Transverse colon (tissue), 4 donors: Measurements from ENCODE around the gene HNRNPCL1. TPM values are rescaled to one million over a fixed set of nuclear protein-coding genes. Genes with fewer than 3 reads are reported as not detected.
"Not testable (repeated sequence)": the region's sequence is repeated elsewhere in the genome, so short reads cannot be mapped to it uniquely, and the experiment has no call there.

Source experiments
- DNase-seq: peaks from one replicate; pipeline ENCODE4 v3.0.0-alpha.2; 2019
- H3K27ac ChIP-seq, 4 donors: fragments of 200-600 bp; sonication (generic); 2 replicates each; pipeline ENCODE4 v1.5.1; 2016 to 2018; ENCODE audit warnings: inconsistent platforms in 4 of 4
- H3K27me3 ChIP-seq: fragments of 200-600 bp; sonication (generic); 2 replicates; pipeline ENCODE4 v1.5.1; 2017; ENCODE audit warnings: inconsistent platforms
- H3K36me3 ChIP-seq, 4 donors: fragments of 200-600 bp; sonication (generic); 2 replicates each; pipeline ENCODE4 v1.5.1; 2017 to 2019; ENCODE audit warnings: inconsistent platforms in 4 of 4
- H3K4me1 ChIP-seq, 4 donors: fragments of 200-600 bp; sonication (generic); 2 replicates each; pipeline ENCODE4 v1.5.1; 2017 to 2020; ENCODE audit warnings: inconsistent platforms in 4 of 4
- H3K4me3 ChIP-seq, 4 donors: fragments of 200-600 bp; sonication (generic); 1 replicate in 1 of 4; 2 replicates in 3 of 4; pipeline versions ENCODE4 v1.5.1 to v1.6.1; 2017 to 2019; ENCODE audit warnings: inconsistent platforms in 4 of 4
- H3K9me3 ChIP-seq, 2 donors: fragments of 200-600 bp; sonication (generic); 2 replicates each; pipeline ENCODE4 v1.5.1; 2017 to 2019; ENCODE audit warnings: inconsistent platforms in 2 of 2
- EP300 ChIP-seq: sonication (generic); formaldehyde crosslinking; IDR thresholded peaks from one replicate; pipeline ENCODE4 v1.6.1; 2017; ENCODE audit warnings: antibody characterized with exemption, low read depth
- POLR2A ChIP-seq: fragments of 450-650 bp; IDR thresholded peaks from one replicate; pipeline ENCODE4 v1.6.1; 2016; ENCODE audit warnings: antibody characterized with exemption, mild to moderate bottlenecking, moderate library complexity
- POLR2AphosphoS5 ChIP-seq, 3 donors: sonication (generic); formaldehyde crosslinking; IDR thresholded peaks; one replicate each; pipeline ENCODE4 v1.6.1; 2016; ENCODE audit warnings: antibody characterized with exemption in 3 of 3
- WGBS, 2 donors: methylation state at CpG; one replicate each; pipeline ENCODE4 v1.1.5; 2018; ENCODE audit warnings: low coverage in 1 of 2; 5-methylcytosine and 5-hydroxymethylcytosine counted together
- in situ Hi-C, 4 donors: fragments of 200-750 bp; cut with MboI; loops; one replicate each; pipeline versions ENCODE4 v1.15.0 to v1.15.1; 2017; ENCODE audit warnings: low sequenced_read_pairs in 3 of 4, low pct_ligation_motif_present in 1 of 4, low pct_unique_long_range_greater_than_20kb in 1 of 4
- intact Hi-C: fragments of 100-400 bp; cut with DNase I; formaldehyde crosslinking; loops from one replicate; pipeline ENCODE4 v1.15.1; 2023; ENCODE audit warnings: low total_unique reads
- total RNA-seq, 4 donors: library from RNA; depleted of rRNA; stranded (reverse); fragments of >200 nt; gene quantifications; one replicate each; pipeline ENCODE4 v1.1.0, GENCODE V29; 2016
- TF ChIP-seq, protein P1 (sequence below), 5 experiments: fragments of 200-600 bp in 3 of 5; fragments of 450-650 bp in 2 of 5; sonication (generic) in 3 of 5; IDR thresholded peaks; 1 replicate in 2 of 5; 2 replicates in 3 of 5; pipeline ENCODE4 v1.5.1; 2016 to 2017; ENCODE audit warnings: antibody characterized with exemption in 5 of 5, inconsistent platforms in 3 of 5, mild to moderate bottlenecking in 2 of 5, moderate library complexity in 1 of 5

Gene HNRNPCL1
- total RNA-seq = not detected

DNA sequence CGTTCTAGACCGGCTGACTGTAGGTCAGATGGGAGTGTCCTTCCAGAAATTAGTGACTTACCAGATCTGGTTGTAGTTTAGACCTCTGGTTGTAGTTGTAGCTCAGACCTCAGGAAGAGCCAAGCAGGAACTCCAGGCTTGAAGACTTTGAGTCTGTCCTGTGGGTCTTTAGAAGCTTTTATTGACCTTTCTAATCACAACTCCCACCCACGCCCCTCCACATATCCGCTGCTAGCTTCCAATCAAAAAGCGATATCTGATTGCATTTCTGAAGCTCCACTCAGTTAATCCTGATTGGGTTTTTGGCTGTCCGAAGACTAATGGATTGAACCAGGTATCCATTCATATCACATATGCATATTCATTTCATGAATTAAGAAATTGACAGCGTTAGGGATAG lies at the start of gene HNRNPCL1:
TSS of gene HNRNPCL1 (minus strand) at position 101 of the 400 bp plus-strand sequence. CDS start 431 bp downstream, outside the sequence.
- in situ Hi-C loops, H3K9me3 ChIP-seq, H3K36me3 ChIP-seq, intact Hi-C loops, H3K4me1 ChIP-seq, DNase-seq, H3K27me3 ChIP-seq, H3K27ac ChIP-seq, H3K4me3 ChIP-seq: not testable (repeated sequence)
- 86% methylated on average over 7 of the region's 7 CpGs; no CpG with 5 or more reads in 1 of the 2 donors for WGBS, 2 donors

DNA sequence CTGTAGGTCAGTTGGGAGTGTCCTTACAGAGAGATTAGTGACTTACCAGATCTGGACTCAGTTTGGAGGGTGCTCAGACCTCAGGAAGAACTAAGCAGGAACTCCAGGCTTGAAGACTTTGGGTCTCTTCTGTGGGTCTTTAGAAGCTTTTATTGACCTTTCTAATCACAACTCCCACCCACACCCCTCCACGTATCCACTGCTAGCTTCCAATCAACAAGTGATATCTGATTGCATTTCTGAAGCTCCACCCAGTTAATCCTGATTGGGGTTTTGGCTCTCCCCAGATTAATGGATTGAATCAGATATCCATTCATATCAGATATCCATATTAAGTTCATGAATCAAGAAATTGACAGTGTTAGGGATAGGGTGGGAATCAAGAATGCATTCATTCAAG lies 49.6 kb upstream of the HNRNPCL1 start, which contains the start of gene PRAMEF10:
TSS of gene PRAMEF10 (minus strand) at position 101 of the 400 bp plus-strand sequence. CDS start 2,423 bp downstream, outside the sequence.
- DNase-seq, H3K36me3 ChIP-seq, H3K9me3 ChIP-seq, H3K27me3 ChIP-seq, intact Hi-C loops, in situ Hi-C loops, H3K4me3 ChIP-seq, H3K4me1 ChIP-seq, H3K27ac ChIP-seq: not testable (repeated sequence)
- no CpG with 5 or more reads among the region's 1 CpG for WGBS, 2 donors

DNA sequence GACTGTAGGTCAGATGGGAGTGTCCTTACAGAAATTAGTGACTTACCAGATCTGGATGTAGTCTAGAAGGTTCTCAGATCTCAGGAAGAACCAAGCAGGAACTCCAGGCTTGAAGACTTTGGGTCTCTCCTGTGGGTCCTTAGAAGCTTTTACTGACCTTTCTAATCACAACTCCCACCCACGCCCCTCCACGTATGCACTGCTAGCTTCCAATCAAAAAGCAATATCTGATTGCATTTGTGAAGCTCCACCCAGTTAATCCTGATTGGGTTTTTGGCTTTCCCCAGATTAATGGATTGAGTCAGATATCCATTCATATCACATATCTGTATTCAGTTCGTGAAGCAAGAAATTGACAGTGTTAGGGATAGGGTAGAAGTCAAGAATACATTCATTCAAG lies 37.6 kb upstream of the HNRNPCL1 start, which contains the start of gene PRAMEF4:
TSS of gene PRAMEF4 (minus strand) at position 101 of the 400 bp plus-strand sequence. CDS start 2,807 bp downstream, outside the sequence.
- H3K9me3 ChIP-seq, DNase-seq, H3K27me3 ChIP-seq, H3K27ac ChIP-seq, intact Hi-C loops, H3K4me3 ChIP-seq, H3K4me1 ChIP-seq, H3K36me3 ChIP-seq, in situ Hi-C loops: not testable (repeated sequence)
- 71% methylated on average over 3 of the region's 3 CpGs; no CpG with 5 or more reads in 1 of the 2 donors for WGBS, 2 donors

DNA sequence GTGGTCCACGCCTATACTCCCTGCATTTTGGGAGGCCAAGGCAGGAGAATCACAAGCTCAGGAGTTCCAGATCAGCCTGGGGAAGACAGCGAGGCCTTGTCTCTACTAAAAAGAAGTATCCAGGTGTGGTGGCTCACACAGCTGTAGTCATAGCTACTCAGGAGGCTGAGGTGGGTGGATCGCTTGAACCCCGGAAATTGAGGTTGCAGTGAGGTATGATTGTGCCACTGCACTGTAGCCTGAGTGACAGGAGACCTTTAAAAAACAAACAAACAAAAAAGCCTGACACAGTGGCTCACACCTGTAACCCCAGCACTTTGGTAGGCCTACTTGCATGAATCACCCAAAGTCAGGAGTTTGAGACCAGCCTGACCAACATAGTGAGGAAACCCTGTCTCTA lies 29.9 kb upstream of the HNRNPCL1 start:
- DNase-seq, in situ Hi-C loops, intact Hi-C loops, H3K4me3 ChIP-seq, H3K27me3 ChIP-seq, H3K36me3 ChIP-seq, H3K9me3 ChIP-seq, H3K4me1 ChIP-seq, H3K27ac ChIP-seq: not testable (repeated sequence)
- WGBS, 2 donors = 89% methylated on average over 3 of the region's 4 CpGs; no CpG with 5 or more reads in 1 of the 2 donors

DNA sequence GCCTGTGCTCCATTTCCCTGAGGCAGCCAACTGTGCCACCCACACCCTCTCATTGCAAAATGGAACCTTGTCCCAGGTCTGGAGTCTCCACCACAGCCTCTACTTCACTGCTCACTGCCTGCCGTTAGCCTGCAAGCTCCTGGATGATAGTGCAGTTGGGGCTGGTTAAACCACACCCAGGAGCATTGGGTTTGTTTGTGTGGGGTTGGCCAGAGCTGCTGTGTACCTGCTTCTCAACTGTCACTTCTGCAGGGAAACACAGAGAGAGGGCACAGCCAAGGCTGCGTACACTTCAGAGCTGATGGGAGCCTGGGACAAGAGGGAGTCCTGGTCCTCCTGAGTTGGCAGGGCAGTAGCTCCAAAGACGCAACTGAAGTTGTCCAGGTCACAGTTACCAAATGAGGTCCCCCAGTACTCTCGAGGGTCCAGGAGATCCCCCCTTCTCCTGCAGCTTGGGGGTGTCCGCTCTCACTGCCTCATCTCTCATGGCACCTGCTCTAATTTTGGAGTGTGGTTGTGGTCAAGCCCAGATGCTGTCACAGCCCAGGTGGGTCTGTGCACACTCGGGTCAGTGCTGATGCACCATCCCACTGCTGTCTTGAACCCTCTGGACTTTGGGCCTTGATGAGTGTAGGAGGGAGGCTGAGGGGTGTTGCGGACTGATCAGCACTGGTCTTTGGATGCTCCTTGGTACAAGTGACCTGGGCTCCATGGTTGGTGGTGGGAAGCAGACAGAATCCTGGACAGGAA lies 14.8 kb upstream of the HNRNPCL1 start:
- H3K27ac ChIP-seq, in situ Hi-C loops, H3K4me3 ChIP-seq, intact Hi-C loops, DNase-seq, H3K9me3 ChIP-seq, H3K27me3 ChIP-seq, H3K36me3 ChIP-seq, H3K4me1 ChIP-seq: not testable (repeated sequence)
- 67% methylated on average over 2 of the region's 7 CpGs; no CpG with 5 or more reads in 1 of the 2 donors for WGBS, 2 donors

DNA sequence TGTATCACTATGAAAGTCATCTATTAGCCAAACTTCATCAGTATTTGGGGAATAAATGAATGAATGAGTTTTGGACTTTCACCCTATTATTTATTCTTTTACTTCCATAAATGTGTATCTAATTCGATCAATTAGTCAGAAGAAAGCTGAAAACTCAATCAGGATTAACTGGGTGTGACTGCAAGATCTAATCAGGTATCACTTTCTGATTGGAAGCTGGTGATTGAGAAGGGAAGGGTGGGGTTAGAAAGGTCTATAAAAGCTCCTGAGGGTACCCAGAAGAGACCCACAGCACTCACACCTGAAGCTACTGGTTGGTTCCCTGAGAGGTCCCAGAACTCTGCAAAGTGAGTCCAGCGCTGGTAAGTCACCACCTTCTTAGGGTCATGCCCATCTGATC lies 8.3 kb upstream of the HNRNPCL1 start, which contains the start of gene PRAMEF2:
TSS of gene PRAMEF2 (plus strand) at position 301 of the 400 bp plus-strand sequence. CDS start 1,924 bp downstream, outside the sequence.
- DNase-seq, H3K36me3 ChIP-seq, H3K4me3 ChIP-seq, H3K9me3 ChIP-seq, intact Hi-C loops, in situ Hi-C loops, H3K27ac ChIP-seq, H3K27me3 ChIP-seq, H3K4me1 ChIP-seq: not testable (repeated sequence)
- WGBS, 2 donors = 66% methylated on average over 2 of the region's 2 CpGs; no CpG with 5 or more reads in 1 of the 2 donors

DNA sequence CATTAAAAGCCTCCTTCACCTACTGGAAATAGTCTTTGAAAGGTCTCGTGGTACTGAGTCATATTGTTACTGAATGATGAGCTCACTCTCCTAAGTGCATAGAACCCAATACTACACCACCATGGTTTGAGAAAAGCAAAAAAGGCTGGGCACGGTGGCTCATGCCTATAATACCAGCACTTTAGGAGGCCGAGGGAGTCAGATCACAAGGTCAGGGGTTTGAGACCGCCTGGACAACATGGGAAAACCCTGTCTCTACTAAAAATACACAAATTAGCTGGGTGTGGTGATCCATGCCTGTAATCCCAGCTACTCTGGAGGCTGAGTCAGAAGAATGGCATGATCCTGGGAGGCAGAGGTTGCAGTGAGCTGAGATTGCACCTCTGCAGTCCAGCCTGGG lies 3.3 kb upstream of the HNRNPCL1 start:
- Histone ChIP-seq H3K27me3 (no peaks in the 10 kb centered on the region), H3K36me3 (no peaks in the 10 kb centered on the region), H3K4me3 (no peak overlapping the region), H3K4me1 (no peaks in the 10 kb centered on the region), H3K27ac (no peak overlapping the region), H3K9me3 (no peaks in the 10 kb centered on the region)
- no peak for DNase-seq
- in situ Hi-C loops (no loop called here), intact Hi-C loops (no loop called here)
- TF ChIP-seq, protein P1, sequence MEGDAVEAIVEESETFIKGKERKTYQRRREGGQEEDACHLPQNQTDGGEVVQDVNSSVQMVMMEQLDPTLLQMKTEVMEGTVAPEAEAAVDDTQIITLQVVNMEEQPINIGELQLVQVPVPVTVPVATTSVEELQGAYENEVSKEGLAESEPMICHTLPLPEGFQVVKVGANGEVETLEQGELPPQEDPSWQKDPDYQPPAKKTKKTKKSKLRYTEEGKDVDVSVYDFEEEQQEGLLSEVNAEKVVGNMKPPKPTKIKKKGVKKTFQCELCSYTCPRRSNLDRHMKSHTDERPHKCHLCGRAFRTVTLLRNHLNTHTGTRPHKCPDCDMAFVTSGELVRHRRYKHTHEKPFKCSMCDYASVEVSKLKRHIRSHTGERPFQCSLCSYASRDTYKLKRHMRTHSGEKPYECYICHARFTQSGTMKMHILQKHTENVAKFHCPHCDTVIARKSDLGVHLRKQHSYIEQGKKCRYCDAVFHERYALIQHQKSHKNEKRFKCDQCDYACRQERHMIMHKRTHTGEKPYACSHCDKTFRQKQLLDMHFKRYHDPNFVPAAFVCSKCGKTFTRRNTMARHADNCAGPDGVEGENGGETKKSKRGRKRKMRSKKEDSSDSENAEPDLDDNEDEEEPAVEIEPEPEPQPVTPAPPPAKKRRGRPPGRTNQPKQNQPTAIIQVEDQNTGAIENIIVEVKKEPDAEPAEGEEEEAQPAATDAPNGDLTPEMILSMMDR (IDR thresholded peaks at IDR 0.05) = no peak
- TF ChIP-seq POLR2AphosphoS5 (IDR thresholded peaks at IDR 0.05) (no peak), POLR2A (no peak), EP300 (no peak)
- WGBS, 2 donors = 63% methylated on average over 4 of the region's 4 CpGs; no CpG with 5 or more reads in 1 of the 2 donors

DNA sequence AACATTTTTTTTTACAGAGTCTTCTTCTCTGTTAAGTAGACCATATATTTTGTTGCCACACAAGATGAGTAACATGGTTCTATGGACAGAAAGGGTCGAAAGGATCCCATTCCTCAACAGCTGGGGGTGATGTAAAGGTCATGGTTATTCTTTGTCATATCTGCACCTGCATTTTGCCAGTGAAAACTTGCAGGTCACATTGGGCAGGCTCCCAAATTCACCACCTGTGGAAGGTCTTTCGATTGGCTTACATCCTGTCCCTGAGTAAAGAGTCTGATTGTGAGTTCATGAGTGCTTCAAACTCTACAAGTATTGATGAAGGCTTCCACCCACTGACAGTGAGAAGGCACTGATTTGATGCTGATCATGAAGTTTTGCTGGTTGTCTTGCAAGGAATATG lies 15.3 kb downstream of the HNRNPCL1 start:
- H3K27me3 ChIP-seq, DNase-seq, H3K9me3 ChIP-seq, H3K36me3 ChIP-seq, H3K27ac ChIP-seq, intact Hi-C loops, in situ Hi-C loops, H3K4me1 ChIP-seq, H3K4me3 ChIP-seq: not testable (repeated sequence)
- WGBS, 2 donors = 46% methylated on average over 2 of the region's 2 CpGs; no CpG with 5 or more reads in 1 of the 2 donors

DNA sequence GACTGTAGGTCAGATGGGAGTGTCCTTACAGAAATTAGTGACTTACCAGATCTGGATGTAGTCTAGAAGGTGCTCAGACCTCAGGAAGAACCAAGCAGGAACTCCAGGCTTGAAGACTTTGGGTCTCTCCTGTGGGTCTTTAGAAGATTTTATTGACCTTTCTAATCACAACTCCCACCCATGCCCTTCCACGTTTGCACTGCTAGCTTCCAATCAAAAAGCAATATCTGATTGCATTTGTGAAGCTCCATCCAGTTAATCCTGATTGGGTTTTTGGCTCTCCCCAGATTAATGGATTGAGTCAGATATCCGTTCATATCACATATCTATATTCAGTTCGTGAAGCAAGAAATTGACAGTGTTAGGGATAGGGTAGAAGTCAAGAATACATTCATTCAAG lies 17.2 kb downstream of the HNRNPCL1 start, which contains the start of gene PRAMEF11:
TSS of gene PRAMEF11 (minus strand) at position 101 of the 400 bp plus-strand sequence. CDS start 2,621 bp downstream, outside the sequence.
- in situ Hi-C loops, H3K27ac ChIP-seq, H3K9me3 ChIP-seq, DNase-seq, H3K4me1 ChIP-seq, H3K27me3 ChIP-seq, H3K4me3 ChIP-seq, intact Hi-C loops, H3K36me3 ChIP-seq: not testable (repeated sequence)
- 50 to 61% methylated on average over 2 to 3 of the region's 3 CpGs for WGBS, 2 donors
